Sciatic nerve (tissue), 2 donors: ENCODE results near the gene BDKRB2. TPM values are rescaled to one million over a fixed set of nuclear protein-coding genes. Genes with fewer than 3 reads are reported as not detected.

Experiments used
- ATAC-seq: fragments of 200-7000 bp; cut with Tn5 transposase; one replicate; pipeline ENCODE4 v1.9.1; 2020; ENCODE audit warnings: mild to moderate bottlenecking, moderate library complexity
- DNase-seq: peaks from one replicate; pipeline ENCODE4 v3.0.0-alpha.2; 2020; ENCODE audit warnings: low spot score
- intact Hi-C: fragments of 100-400 bp; cut with DNase I; formaldehyde crosslinking; loops from one replicate; pipeline ENCODE4 v1.14.2; 2022
- total RNA-seq: library from RNA; stranded (reverse); fragmentation: NEBNext Ultra II Directional; extraction: Animal tissue kit (Norgen Biotek cat#: 25700); gene quantifications from one replicate; pipeline ENCODE4 v1.2.1, GENCODE V29; 2021
- donor health status: DM: no; HTN: no; CAD: no.
- donor health status: DM: no; HTN: no; CAD: no.

BDKRB2 gene
- total RNA-seq, 1 donor from 2014 or later: 50.4 TPM

- peak; percentile 90 for DNase-seq
- intact Hi-C loops: loop anchor here (5.0 to 10.0 kb wide), 3 partner anchors 173 to 711 kb away; no protein-coding TSS in a partner anchor
- peak; percentile 88 for ATAC-seq
Measured at GRCh38 chr14:96275177-96276112, 70.8 kb downstream of the BDKRB2 start.

- DNase-seq: no peak
- no peak for ATAC-seq
- intact Hi-C loops: loop anchor here (5.0 to 10.0 kb wide), 3 partner anchors 176 to 713 kb away; no protein-coding TSS in a partner anchor
Measured at GRCh38 chr14:96277890-96278289, 73.3 kb downstream of the BDKRB2 start.

- no peak for ATAC-seq
- DNase-seq: no peak
- intact Hi-C loops: loop anchor here (5.0 to 10.0 kb wide), 3 partner anchors 177 to 715 kb away; no protein-coding TSS in a partner anchor
Measured at GRCh38 chr14:96279564-96279963, 74.9 kb downstream of the BDKRB2 start.

- ATAC-seq (no peak), DNase-seq (no peak)
- intact Hi-C loops: no loop called here
Measured at GRCh38 chr14:96280104-96280503, 75.5 kb downstream of the BDKRB2 start.

GRCh38 chr14:96281486-96281885 is 76.8 kb downstream of the BDKRB2 start:
- intact Hi-C loops: no loop called here
- ATAC-seq (no peak), DNase-seq (no peak)

- intact Hi-C loops: no loop called here
- no peak for ATAC-seq
- DNase-seq: no peak
Measured at GRCh38 chr14:96284008-96284407, 79.4 kb downstream of the BDKRB2 start.

GRCh38 chr14:96284430-96284829 is 79.8 kb downstream of the BDKRB2 start:
- ATAC-seq: no peak
- intact Hi-C loops: no loop called here
- no peak for DNase-seq

GRCh38 chr14:96285667-96286066 is 81.0 kb downstream of the BDKRB2 start:
- intact Hi-C loops: no loop called here
- no peak for DNase-seq
- ATAC-seq: no peak

GRCh38 chr14:96286251-96286650 is 81.6 kb downstream of the BDKRB2 start:
- intact Hi-C loops: no loop called here
- DNase-seq (no peak), ATAC-seq (no peak)

GRCh38 chr14:96287856-96288255 is 83.2 kb downstream of the BDKRB2 start:
- intact Hi-C loops: no loop called here
- DNase-seq: no peak
- ATAC-seq: no peak

Other genes with a start within 250 kb of the BDKRB2 start
- 18.7 TPM for gene C14orf132, start 165.5 kb upstream of the BDKRB2 start, total RNA-seq
- 3.6 TPM for gene BDKRB1, start 51.4 kb downstream of the BDKRB2 start, total RNA-seq
- 39.3 TPM for gene ATG2B, start 158.5 kb downstream of the BDKRB2 start, total RNA-seq
- gene GSKIP, start 158.7 kb downstream of the BDKRB2 start, total RNA-seq: 16.4 TPM
- gene AK7, start 187.3 kb downstream of the BDKRB2 start, total RNA-seq: 1.4 TPM